SK-MEL-5 (cell line): Measurements from ENCODE around the gene PRKAG2. TPM values are rescaled to one million over a fixed set of nuclear protein-coding genes. Genes with fewer than 3 reads are reported as not detected.

ENCODE experiments used
- DNase-seq: peaks from one replicate; pipeline ENCODE4 v3.0.0-alpha.2; 2016; ENCODE audit warnings: low read depth, low spot score
- in situ Hi-C: cut with HindIII; loops from 2 replicates; pipeline ENCODE4 v1.10.0; 2016; ENCODE audit warnings: low sequenced_read_pairs, high pct_unique_total_duplicates, low pct_unique_long_range_greater_than_20kb
- total RNA-seq: library from RNA; depleted of rRNA; stranded (reverse); fragments of >200 nt; shearing (Covaris generic); gene quantifications from 2 replicates; pipeline ENCODE4 v1.2.3, GENCODE V29; 2014

The PRKAG2 gene
- total RNA-seq, 1 experiment from 2014 or later: 8.8 TPM

DNA sequence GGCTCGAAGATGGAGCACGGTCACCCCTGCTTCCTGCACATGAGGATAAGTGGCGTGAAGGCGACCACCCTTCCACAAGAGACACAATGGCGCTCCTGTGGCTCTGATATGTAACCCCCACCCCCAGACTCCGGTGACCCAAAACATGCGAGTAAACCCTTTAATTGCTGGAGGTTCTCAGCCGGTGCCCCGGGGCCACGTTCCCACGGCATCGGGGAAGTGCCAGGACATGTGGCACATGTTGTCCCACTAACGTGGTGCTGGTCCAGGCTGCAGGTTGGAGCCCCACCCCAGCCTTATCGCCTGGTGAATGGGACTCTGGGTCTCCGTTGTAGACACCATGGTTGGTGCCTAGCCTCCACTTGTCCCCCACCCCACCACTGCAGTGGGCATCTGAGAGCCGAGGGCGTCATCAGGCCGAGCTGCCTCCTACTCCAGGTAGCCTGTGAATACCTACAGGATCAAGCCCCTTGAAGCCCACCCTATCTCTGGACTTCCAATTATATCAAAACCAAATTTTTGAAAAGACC lies 132.8 kb downstream of the PRKAG2 start:
- no peak for DNase-seq
- in situ Hi-C loops: no loop called here

DNA sequence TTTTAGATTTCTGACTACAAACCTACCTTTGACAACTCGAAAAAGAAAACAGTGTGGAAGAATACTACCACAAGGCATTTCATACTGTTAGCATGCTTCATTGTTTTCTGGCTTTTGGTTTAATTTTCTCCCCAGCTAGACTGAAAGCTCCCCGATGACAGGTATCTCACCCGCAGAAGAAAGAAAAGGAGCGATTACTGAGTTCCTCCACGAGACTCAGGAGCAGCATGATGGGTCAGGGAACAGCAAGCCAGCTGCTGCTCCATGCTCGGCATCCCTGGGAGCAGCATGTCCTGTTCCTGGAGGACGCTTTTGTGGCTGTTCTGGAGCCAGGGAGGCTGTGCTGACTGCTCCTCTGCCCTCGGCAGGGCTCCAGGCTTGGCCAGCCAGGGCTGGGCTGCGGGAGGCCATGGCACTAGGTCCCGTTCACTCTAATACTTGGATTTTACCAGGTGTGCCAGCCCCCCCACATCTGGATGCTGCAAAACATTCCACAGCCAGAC lies 133.4 kb downstream of the PRKAG2 start:
- in situ Hi-C loops: no loop called here
- no peak for DNase-seq

DNA sequence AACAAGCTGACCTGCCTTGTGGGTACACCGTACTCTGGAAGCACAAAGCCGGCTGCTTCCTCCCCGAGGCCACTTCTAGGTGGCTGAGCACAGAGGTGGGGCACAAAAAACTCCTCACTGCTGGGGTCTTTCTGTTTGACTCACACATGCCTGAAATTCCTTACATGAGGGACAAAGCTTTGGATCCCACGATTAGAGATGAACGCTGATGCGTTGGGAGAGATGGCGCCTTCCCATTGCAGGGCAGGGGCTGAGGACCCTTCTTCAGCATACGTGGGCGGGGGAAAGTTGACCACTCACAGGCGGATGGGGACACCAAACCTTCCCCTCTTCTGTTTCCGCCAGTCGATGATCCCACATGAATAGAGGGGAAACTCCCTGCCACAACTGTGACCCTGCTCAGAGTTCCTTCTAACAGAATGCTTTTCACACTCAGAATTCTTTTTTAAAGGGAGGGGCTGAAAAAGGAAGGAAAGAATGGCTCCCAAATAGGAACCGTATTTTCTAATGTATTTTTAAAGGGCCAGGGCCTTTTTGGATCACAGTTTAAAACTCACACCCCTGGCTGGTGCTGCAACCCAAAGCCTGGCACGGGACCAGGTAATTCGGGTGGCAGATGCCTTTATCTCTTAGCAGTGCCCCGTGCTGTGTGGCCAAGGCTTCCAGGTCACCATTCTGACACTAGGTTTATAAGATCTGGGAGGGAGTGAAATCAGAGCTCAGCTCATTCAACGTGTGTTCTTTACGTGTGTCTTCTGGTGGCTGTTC lies 134.0 kb downstream of the PRKAG2 start:
- in situ Hi-C loops: no loop called here

DNA sequence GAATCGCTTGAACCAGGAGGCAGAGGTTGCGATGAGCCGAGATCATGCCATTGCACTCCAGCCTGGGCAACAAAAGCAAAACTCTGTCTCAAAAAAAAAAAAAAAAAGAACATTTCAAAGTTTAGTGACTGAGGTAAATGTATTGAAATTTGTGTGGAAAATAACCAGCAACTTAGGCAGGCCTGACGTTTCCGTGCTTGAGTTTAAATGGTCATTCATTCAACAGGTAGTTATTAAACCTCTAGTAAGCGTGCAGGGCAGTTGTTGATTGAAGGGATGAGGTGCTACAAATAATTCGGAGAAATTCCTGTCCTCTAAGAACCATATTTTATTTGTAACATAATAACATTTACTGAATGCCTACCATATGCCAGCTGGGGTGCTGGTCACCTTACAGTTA lies 135.3 kb downstream of the PRKAG2 start:
- no peak for DNase-seq
- in situ Hi-C loops: no loop called here

More for the DNA sequence above, 134.0 kb downstream of the PRKAG2 start:
- DNase-seq: no peak

DNA sequence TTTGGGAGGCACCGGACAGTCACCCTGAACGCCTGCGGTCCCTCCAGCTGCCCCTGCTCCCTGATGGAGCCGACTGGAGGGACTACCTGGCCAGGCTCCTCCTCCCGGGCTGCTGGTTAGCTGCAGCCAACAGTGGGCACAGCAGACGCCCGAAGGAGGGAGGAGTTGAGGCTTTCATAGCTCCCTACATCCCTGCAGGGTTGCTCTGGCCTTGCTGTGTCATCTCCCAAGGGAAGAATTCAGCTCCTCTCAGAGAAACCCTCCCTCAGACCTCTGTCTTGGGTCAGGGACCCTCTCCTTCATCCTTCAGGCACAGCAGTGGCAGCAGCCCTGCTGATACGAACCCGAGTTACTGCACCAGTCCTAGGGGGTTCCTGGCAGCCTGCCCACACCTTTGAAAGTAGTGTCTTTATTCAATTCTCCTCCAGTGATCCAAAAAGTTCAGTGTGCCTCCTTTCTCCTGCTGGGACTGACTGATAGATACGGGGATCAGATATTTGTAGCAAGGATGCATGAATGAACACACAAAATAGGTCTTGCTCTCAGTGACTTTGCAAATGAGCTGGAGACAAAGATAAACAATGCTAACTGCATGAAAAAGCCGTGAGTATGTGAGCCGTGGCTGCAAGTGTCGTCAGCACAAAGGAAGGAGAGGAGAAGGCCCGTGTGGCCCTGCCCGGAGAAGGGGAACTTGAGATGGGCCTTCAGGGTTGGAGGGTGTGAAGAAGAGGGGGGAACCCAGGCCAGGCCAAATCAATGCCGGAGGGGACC lies 136.6 kb downstream of the PRKAG2 start:
- in situ Hi-C loops: no loop called here
- no peak for DNase-seq

DNA sequence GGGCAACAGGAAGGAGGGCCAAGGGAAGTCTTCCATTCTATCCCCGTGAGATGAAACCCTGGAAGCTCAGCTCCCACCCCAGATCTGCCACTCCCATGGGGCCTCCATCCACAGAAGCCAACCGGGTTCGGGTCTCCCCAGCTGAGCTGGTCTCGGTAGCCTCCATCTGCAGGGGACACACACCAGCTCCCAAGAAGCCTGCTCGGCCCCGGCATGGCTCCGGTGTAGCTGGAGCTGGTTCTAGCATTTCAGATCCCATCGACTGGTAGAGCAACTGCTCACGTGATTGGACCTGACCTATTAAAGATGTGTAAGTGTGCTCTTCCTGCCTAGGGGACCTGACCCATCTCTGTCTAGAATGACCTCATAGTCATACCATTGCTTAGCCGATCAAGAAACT lies 138.0 kb downstream of the PRKAG2 start:
- in situ Hi-C loops: no loop called here
- DNase-seq: no peak

DNA sequence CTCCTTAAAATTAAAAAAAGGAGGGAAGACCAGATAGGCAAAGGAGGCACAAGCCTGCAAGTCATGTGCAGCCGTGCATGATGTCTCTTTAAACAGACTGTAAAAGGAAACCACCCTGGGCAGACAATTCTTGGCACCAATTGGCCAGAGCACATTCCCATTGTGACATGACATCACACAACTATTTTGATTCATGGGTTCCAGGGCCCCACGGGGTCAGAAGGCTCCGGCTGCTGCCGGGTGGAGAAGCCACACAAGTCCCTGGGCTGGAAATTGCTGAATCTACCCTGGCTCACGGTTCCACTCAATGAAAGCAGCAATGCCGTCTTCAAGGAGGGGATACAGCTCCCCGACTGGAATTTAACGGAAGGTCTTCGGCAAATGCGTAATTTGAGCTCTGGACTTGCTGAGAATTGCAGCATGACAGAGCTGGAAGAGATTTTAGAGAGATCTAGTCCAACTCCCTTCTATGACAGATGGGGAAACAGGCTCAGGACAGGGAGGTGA lies 140.5 kb downstream of the PRKAG2 start:
- peak; percentile 96 for DNase-seq
- in situ Hi-C loops: no loop called here

DNA sequence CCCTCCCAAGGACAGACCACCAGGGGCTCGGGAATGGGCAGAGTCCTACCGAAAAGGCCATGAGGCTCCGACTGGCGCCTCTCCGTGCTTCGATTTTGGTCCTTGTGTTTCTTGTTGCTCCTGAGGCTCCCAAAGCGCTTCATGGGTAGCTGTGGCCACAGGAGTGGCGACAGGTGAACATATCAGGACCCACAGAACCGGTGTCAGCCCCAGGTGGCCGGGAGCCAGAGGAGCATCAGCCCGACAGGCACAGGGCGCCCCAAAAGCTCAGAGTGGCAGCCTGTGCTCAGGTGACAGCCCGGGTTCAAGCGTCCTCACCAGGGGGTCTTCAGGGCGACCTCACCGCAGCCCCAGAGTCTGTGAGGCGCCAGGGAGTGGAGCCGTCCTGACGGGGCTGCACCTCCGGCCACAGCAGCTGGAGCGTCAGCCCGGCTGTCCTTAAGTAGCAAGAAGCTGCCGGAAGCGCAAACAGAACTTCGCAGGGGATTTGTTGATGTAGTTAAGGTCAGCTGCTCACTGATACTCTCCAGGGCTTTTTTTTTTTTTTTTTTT lies 141.0 kb downstream of the PRKAG2 start:
- in situ Hi-C loops: no loop called here
- no peak for DNase-seq

DNA sequence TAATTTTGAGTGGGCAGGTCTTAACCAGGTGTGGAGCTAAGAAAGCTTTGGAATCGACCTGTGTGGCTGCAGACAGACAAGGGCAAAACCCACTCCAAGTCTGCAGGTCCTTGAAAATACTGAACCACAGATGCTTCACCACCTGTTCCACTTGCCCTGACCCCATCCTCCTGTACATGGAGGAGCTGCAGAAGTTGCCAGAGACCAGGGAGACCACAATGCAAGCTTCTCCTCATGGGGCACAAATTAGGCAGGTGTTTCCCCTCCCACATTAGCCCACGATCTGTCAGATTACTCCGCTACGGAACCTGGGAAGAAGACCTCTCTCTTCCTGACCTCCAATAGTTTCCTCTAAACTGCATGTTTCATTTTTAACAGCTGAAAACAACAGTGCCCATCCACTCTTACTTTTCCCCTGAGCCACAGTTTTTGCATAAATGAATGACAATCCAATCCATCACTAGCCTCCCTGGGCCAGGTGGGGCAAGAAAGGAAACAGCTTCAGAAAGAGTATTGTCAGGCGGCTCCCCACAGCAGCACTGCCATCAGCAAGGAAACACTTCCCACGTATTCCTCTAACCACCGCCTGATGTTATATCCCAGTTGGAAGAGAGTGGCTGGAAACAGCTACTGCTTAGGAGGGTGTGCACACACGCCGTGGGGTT lies 141.6 kb downstream of the PRKAG2 start:
- DNase-seq: no peak
- in situ Hi-C loops: no loop called here

DNA sequence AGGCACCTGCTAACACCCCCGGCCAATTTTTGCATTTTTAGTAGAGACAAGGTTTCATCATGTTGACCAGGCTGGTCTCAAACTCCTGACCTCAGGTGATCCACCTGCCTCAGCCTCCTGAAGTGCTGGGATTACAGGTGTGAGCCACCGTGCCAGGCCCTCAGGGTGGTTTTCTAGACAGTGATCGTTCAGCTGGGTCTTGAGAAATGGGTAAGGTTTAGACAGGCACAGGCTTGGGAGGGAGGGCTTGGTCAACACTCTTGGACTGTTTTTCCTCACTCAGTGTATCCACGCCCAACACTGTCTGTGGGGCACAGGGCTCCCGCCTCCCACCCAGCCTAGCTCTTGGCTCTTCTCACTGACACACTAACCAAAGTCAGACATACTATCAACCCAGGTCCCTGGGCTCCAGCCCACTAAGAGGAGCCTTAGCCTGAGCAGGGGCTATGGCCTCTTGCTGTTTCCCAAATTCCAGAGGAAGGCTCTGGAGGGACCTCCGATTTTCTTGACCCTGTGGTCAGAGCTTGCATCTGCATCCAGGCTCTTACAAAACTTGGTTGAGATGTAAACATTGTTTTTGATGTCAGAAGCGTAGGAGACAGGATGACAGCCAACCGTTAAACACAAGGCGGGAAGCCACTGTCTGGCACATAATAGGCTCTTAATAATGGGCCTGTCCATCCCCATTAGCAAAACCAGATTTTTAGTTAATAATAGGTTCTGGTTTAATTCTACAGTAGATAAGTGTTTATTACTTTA lies 143.9 kb downstream of the PRKAG2 start:
- no peak for DNase-seq
- in situ Hi-C loops: no loop called here

DNA sequence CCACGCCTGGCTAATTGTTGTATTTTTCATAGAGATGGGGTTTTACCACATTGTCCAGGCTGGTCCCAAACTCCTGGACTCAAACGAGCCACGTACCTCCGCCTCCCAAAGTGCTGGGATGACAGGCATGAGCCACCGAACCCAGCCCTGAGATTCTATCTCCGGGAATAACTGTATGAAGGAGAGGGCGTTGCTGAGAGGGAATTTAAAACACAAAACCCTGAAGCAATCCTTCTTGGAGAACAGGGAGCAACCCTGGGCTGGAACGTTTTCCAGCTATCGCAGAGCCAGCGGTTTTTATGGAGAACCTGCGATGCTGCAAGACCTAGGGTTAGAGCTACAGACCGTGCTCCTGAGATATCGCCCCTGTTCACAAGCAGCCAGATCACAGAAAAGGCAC lies 144.6 kb downstream of the PRKAG2 start:
- in situ Hi-C loops: no loop called here
- DNase-seq: no peak

DNA sequence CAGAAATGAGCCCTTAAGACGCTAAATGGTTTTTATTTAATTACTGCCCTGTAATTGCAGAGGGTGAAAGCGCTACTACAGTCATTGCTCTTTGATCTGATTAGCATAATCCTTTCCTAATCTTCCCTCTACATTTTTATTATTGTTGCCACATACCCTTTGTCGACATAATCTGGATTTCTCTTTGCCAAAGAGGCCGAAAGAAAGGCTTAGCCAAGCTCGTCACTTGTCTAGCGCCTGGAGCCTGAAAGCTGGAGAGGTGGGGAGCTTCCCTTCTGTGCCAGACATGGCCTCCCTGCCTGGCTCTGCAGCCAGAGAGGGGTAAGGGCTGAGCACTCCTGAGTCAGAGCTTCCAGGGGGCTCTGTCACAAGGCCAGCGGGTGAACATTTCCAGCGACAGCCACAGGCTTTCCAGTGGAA lies 145.9 kb downstream of the PRKAG2 start:
- DNase-seq: no peak
- in situ Hi-C loops: no loop called here

DNA sequence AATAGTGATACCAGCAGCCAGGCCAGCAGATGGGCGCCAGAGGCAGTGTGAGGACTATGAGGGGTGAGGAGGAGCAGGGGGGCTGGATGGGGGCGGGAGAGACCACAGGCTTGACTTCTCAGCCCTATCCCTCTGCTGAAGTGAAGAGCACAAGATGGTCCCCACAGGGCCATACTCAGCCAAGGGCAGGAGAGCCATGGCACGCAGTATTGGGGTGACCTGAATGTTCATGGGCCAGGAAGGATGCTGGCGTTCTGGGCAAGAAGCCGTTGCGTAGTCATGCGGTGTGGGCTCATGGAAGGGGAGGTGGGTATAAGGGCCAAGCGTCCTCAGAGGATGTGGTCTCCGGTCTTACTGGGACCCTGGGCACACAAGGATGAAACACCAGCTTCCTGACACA lies 146.3 kb downstream of the PRKAG2 start:
- in situ Hi-C loops: no loop called here

DNA sequence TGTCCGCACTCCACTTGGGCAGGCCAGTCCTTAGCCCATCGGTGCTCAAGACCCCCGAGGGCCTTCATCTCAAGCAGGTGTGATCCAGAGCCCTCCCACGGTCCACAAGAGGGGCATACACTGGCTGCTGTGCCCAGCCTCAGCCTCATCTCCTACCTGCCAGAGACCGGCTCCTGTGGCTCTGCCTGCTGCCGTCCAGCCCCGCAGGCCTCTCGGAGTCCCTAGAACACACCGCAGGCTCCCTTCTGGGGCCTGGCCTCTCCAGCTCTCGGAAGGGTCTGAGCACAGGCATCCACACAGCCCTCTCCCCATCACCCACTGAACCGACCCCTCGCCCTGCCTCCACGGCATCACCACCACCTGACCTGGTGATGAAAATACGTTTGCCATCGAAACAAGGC lies 147.4 kb downstream of the PRKAG2 start:
- in situ Hi-C loops: no loop called here
- DNase-seq: no peak

More for the DNA sequence above, 146.3 kb downstream of the PRKAG2 start:
- no peak for DNase-seq

DNA sequence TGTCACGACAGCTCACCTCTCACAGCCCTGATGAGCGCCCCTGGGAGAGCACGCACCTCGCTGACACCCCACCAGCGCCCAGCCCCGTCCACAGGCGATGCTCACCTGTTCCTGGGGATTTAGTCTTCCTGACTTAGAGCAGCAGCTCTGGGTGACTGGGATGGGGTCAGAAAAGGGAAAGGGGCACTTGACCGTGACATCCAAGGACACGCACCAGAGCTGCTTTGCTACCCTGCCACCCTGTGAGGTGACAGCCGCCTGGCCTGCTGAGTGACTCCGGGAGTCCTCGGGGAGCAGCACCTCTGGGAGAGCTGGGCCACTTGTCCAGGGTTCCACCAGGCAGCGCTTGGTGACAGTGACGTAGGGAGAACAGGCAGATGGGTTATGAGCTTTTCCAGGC lies 148.2 kb downstream of the PRKAG2 start:
- DNase-seq: no peak
- in situ Hi-C loops: no loop called here

DNA sequence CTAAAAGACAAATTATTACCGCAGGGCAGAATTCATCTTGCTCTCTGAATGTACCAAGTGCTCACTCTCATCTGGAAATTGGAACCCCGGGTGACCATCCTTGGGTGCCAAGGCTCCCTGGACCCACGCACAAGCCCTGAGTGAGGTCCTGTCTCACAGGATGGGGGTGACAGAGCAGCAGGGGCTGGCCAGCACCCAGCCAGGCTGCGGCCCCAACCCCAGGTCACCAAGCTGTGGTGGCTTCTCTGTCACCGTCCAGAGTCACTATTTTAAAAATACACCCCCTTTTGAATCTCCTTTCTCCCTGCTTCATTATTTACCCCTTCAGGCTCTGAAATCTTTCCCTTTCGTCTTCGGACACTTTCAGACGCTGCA lies 148.6 kb downstream of the PRKAG2 start:
- no peak for DNase-seq
- in situ Hi-C loops: no loop called here
